Central memory CD8-positive, alpha-beta T cell (primary cell): ENCODE data around the gene PPM1F.
A peak's percentile ranks its signal among the peaks of the same experiment; 100 is the strongest.

Source experiments
- ATAC-seq: fragments of 150-1000 bp; cut with Tn5 transposase; replicated peaks from 2 replicates; pipeline ENCODE4 v1.10.0; 2022; ENCODE audit warnings: mild to moderate bottlenecking, moderate FRiP score, moderate number of reproducible peaks; ENCODE audit not compliant: poor library complexity, severe bottlenecking; ENCODE audit errors: extremely low read depth
- DNase-seq, 2 donors: peaks; one replicate each; pipeline ENCODE4 v3.0.0; 2021; ENCODE audit warnings: low spot score in 2 of 2
- H3K27ac Mint-ChIP-seq: one replicate; pipeline ENCODE4 v1.8.0; 2022; ENCODE audit warnings: low read depth, mild to moderate bottlenecking, moderate library complexity, mixed read lengths
- H3K27me3 Mint-ChIP-seq: one replicate; pipeline ENCODE4 v1.8.0; 2022; ENCODE audit warnings: mixed read lengths
- H3K36me3 Mint-ChIP-seq: one replicate; pipeline ENCODE4 v1.8.0; 2022; ENCODE audit warnings: mild to moderate bottlenecking, moderate library complexity, mixed read lengths; ENCODE audit not compliant: insufficient read depth
- H3K4me1 Mint-ChIP-seq: one replicate; pipeline ENCODE4 v1.8.0; 2022; ENCODE audit warnings: mixed read lengths
- H3K4me3 Mint-ChIP-seq: one replicate; pipeline ENCODE4 v1.8.0; 2022; ENCODE audit warnings: mild to moderate bottlenecking, moderate library complexity, mixed read lengths
- H3K9me3 Mint-ChIP-seq: one replicate; pipeline ENCODE4 v1.8.0; 2022; ENCODE audit warnings: mixed read lengths

Gene PPM1F

DNA sequence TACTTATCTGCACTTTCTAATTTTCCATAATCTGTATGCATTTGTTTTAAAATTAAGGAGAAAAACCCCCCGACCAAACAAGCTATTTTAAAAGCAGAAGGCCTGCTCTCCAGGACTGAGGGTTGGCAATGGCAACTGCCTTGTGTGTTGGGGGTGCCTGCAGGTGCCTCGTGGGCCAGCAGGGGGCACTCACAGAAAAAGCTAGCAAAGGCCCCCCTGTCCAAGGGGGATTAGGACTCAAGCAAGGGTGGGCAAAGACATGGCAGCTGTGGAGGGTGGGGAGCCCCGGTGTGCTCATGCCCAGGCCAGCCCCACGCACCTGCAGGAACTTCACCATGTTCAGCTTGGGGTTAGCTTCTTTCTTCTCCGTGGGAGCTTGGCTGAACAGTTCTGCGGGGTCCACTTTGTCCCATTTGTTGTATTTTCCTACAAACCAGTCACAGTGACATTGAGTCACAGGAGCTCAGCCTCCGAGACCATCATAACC, 19.7 kb upstream of the PPM1F start:
- peaks cover 2% of the 10 kb centered on the region for H3K4me1 Mint-ChIP-seq
- no peaks in the 10 kb centered on the region for H3K27me3 Mint-ChIP-seq
- DNase-seq (peak; percentile 30 to 36), ATAC-seq (no peak)
- H3K9me3 Mint-ChIP-seq = no peaks in the 10 kb centered on the region
- H3K36me3 Mint-ChIP-seq = peaks cover 21% of the 10 kb centered on the region
- H3K27ac Mint-ChIP-seq = no peak overlapping the region
- no peak overlapping the region for H3K4me3 Mint-ChIP-seq

DNA sequence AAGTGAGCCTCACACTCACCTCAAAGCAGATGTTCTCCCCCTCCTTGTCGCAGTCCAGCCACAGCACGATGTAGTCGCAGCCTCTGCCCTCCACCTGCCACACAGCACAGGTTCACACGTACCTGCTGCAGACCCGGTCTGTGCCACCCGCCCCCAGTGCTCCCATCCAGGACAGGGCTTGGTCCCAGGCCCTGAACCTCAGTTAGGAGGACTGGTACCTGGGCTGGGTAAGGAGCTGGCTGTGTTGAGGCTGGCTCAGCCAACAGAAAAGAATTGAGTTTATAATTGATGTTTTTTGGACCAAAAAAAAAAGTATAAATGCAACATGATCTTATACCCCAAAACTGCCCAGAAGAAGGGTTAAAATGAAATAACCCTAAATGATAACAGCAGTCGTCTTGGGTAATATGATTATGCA, 19.2 kb upstream of the PPM1F start:
- ATAC-seq (no peak), DNase-seq (no peak)
- no peaks in the 10 kb centered on the region for H3K27me3 Mint-ChIP-seq
- H3K36me3 Mint-ChIP-seq = peaks cover 24% of the 10 kb centered on the region
- H3K4me1 Mint-ChIP-seq = no peaks in the 10 kb centered on the region
- no peak overlapping the region for H3K4me3 Mint-ChIP-seq
- H3K9me3 Mint-ChIP-seq = no peaks in the 10 kb centered on the region
- H3K27ac Mint-ChIP-seq = no peak overlapping the region

DNA sequence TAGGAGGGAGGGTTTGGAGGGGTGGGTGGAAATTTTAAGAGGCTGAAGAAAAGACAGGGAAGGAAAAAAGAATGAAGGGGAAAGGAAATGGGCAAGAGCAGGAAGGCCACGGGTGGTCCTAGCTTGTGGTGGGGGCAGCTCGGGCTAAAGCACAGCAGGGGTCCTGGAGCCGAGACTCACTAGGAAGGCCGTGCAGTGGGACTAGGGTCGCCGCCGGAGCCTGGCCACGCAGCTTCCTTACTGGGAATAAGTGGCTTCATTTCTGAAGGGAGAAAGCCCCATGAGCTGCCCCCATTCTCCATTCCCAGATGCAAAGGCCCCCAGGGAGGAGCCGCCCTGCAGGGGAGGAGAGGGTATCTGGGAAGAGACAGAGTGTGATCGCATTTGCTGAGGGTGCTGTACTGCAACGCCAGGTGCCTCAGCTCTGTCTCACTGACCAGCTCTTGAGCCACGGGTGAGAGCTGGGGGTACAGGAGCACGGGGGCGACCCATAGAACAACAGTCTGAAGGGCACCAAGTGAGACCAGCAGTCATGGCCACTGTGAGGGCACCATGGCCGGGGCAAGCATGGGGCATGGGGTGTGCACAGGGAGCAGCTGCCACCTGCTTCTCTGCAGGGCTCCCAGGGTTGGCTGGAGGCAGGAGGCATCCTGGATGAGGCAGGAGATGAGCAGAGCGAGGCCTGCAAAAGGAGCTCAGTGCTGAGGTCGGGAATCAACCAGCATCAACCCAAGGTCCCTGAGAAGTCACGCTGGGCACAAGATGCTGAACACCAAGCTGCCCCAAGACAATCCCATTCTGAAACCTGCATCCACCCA, 18.4 kb upstream of the PPM1F start:
- Mint-ChIP-seq H3K36me3 (peaks cover 25% of the 10 kb centered on the region), H3K9me3 (no peaks in the 10 kb centered on the region), H3K4me1 (no peaks in the 10 kb centered on the region), H3K4me3 (no peak overlapping the region), H3K27ac (no peak overlapping the region), H3K27me3 (no peaks in the 10 kb centered on the region)
- ATAC-seq (no peak), DNase-seq (no peak)

DNA sequence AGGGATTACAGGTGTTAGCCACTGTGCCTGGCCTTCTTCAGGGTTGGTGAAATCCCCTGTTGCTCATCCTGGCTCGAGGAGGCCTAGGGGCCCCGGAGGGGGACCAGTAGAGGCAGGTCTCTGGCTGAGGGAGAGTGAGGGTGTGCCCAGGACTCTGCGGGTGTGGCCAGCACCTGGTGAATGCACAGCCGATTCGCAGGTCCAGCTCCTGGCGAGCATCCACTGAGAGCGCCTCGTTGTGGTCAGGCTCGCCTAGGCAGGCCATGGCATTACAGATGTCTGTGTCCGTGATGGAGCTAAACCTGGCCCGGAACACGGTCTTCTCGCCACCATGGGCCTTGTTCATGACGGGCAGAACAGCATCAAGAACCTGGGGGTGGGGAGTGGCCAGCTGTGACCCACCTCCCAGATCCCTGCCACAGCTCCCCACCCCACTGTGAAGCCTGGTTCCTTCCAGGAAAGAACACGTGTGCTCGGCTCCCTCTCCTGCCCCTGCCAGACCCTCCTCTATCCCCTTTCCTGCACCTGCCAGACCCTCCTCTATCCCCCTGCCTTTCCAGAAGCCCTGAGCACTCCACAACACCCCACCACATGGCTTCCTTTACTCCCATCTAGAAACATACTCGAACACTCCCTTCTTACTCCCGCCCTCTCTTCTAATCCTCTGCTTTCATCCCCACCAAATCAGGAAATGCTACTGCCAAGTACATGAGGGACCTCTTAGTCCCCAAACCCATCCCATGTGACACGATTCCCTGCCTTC, 17.6 kb upstream of the PPM1F start:
- Mint-ChIP-seq H3K27me3 (no peaks in the 10 kb centered on the region), H3K9me3 (no peaks in the 10 kb centered on the region), H3K4me3 (no peak overlapping the region), H3K4me1 (no peaks in the 10 kb centered on the region), H3K36me3 (peaks cover 27% of the 10 kb centered on the region), H3K27ac (no peak overlapping the region)
- ATAC-seq (no peak), DNase-seq (no peak)

DNA sequence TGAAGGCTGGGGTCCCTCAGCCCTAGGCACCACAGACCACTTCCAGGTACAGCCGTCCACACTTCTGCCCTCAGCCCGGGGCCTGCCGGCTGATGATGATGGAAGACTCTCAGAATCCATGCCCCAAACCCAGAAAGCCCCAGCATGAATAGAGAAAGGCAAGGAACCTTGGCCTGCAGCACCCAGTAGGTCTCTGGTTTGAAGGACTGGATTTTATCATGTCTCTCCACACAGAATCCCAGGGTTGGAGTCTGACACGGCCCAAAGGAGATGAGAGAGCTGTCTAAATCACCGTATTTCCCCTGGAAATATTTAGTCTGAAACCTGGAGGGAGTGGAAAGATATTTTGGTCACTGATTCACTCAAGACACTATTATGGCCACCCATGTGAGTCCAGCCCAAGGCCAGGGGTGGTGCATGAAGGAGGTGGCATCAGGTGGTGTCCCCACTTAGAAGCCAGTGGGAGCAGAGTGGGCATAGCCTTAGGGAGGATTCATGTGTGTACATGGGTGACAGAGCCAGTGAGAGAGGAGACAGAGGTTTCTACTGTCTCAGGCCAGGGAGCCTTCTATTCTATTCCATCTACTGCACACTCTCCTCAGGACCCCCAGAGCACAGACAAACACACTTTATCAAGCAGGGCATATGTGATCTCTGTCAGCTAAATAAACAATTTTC, 15.9 kb upstream of the PPM1F start:
- ATAC-seq = no peak
- DNase-seq = no peak
- Mint-ChIP-seq H3K27me3 (no peaks in the 10 kb centered on the region), H3K9me3 (no peaks in the 10 kb centered on the region), H3K27ac (no peak overlapping the region), H3K4me1 (no peaks in the 10 kb centered on the region), H3K4me3 (no peak overlapping the region), H3K36me3 (peaks cover 24% of the 10 kb centered on the region)

DNA sequence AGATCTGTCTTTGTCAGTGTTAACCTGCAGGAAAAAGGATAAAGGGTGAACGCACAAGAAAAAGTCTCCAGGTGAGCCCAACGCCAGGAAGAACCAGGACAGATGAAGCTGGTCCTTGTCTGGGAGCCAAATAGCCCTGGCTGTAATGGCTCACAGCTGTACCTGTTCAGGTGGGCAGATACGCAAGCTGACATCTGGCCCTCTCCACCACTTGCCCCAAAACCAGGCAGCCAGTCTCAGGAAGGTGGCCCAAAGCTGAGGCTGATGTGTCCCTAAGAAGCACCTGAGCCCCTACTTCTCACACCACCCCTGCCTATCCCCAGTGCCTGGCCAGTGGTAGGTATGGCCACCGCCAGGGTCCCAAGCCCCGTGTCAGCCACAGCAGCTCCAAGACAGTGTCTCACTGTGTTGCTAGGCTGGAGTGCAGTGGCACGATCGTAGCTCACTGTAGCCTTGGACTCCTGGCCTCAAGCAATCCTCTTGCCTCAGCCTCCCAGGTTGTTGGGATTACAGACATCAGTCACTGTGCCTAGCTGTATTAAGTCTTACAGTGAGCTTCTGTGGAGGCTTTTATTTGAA, 15.1 kb upstream of the PPM1F start:
- Mint-ChIP-seq H3K27me3 (no peaks in the 10 kb centered on the region), H3K27ac (no peak overlapping the region), H3K36me3 (peaks cover 25% of the 10 kb centered on the region), H3K4me1 (no peaks in the 10 kb centered on the region), H3K4me3 (no peak overlapping the region), H3K9me3 (no peaks in the 10 kb centered on the region)
- DNase-seq (no peak), ATAC-seq (no peak)

DNA sequence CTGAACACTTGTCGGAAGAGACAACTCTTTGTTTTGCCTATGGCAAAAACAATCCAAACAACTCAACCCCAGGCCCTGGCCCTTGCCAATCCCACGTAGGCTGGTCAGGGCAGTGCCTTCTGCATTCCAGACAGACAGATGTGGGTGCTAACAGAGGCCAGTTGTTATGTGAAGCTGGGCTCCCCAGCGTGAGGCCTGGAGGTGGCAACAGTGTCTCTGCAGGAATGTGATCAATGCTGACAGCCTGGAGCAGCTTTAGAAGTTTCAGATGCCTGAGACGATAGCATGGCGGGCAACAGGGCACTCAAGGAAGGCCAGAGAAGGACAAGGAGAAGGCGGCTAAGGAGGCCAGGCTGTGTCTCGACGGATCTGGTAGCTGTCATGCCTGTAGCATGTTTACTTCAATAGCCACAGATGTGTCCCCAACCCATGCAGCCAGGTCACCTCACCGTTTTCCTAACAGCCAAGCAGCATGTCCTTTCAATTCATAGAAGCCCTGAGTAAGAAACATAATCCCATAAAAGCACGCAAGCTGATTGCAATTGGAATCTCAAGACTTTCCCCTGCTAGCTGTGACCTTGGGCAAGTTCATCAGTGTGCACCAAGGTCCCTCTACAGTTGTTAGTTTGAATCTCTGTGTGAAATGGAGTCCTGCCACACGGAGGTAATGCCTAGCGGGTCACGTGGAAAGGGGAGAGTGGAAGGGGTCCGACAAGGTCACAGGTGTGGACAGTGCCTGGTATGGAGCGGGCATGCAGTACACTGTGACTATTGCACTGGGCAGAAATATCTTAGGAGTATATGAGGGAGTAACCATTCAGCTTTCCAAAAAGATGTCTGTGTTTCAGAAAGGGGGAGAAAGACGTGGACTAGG, 14.2 kb upstream of the PPM1F start:
- Mint-ChIP-seq H3K4me3 (no peak overlapping the region), H3K9me3 (no peaks in the 10 kb centered on the region), H3K27ac (no peak overlapping the region), H3K4me1 (no peaks in the 10 kb centered on the region), H3K36me3 (peaks cover 23% of the 10 kb centered on the region), H3K27me3 (no peaks in the 10 kb centered on the region)
- DNase-seq (no peak), ATAC-seq (no peak)

DNA sequence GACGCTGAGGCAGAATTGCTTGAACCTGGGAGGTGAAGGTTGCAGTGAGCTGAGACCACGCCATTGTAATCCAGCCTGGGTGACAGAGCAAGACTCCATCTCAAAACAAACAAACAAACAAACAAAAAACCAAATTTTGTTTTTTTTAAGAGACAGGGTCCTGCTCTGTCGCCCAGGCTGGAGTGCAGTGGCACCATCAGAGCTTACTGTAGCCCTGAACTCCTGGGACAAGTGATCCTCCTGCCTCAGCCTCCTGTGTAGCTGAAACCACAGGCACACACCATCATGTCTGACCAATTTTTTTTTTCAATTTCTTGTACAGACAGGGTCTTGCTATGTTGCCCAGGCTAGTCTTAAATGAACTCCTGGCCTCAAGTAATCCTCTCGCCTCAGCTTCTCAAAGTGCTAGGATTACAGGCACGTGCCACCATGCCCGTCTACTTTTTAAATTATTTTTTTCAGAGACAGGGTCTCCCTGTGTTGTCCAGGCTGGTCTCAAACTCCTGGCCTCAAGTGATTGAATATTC, 13.2 kb upstream of the PPM1F start:
- Mint-ChIP-seq H3K4me1 (no peaks in the 10 kb centered on the region), H3K27ac (no peak overlapping the region), H3K27me3 (no peaks in the 10 kb centered on the region), H3K9me3 (no peaks in the 10 kb centered on the region), H3K36me3 (peaks cover 21% of the 10 kb centered on the region), H3K4me3 (no peak overlapping the region)
- ATAC-seq = no peak
- DNase-seq = no peak

DNA sequence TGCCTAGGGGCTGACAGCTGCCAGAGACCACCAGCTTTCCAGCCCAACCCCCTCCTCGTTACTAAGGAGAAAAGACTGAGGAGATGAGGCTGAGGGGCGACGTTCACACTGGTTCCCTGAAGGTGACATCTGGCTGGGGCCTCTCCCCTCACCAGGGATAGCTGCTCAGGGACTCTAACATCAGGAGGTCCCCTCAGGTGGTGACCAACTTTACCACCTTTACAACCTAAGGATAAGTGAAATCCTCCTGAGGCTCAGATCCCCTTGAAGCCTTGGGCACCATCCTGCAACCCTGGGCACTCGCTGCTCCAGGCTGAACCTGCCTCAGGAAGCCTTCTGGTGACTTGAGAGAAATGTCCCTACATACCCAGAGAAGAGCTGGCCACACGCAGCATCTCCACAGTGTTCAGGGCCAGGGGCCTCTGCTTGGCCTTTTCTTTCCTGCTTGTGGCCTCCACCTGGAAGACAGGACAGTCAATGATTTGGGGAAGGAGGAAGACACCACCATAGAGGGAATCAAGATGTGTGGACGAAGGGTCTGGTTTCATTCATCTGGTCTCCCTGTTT, 12.4 kb upstream of the PPM1F start:
- Mint-ChIP-seq H3K27me3 (no peaks in the 10 kb centered on the region), H3K4me3 (no peak overlapping the region), H3K27ac (peak overlapping the region; percentile 22), H3K36me3 (peaks cover 21% of the 10 kb centered on the region), H3K9me3 (no peaks in the 10 kb centered on the region), H3K4me1 (no peaks in the 10 kb centered on the region)
- DNase-seq = no peak
- no peak for ATAC-seq

DNA sequence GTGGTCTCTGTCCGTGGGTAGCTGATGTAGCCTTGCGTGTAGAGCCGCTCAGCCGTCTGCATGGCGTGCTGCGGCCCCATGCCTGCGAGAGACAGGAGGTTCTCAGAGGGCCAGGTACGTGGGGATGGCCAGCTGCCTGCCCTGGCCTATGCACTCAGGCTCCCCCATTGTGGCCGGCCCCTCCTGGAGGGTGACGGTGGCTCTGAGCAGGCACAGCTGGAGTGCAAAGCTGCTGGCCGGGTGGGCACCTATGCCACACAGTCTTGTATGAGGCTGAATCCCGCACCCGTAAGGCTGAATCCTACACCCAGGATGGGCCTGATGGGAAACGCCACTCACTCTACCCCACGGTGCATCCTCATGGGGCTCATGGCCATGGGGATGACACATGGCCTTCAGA, 11.6 kb upstream of the PPM1F start:
- H3K36me3 Mint-ChIP-seq = peaks cover 19% of the 10 kb centered on the region
- no peak overlapping the region for H3K27ac Mint-ChIP-seq

DNA sequence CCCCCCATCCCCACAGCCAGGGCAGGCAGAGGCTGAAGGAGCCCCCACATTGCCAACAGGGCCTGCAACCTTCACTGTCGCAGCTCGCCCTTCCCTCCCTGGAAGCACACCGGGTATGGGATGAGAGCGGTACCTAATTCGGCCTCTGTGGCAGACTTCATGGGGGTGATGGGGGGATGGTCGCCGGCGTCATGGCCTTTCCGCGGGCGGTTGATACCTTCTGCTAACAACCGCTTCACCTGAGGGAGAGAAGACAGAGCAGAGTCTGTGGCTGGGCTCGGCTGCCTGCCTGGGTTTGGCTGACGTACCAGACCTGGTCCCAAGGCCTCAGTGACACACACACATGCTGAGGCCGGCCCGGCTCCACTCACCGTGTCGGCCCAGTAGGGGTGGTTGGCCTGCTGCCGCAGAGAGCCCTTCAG, 11.2 kb upstream of the PPM1F start:
- H3K27ac Mint-ChIP-seq = no peak overlapping the region
- peaks cover 17% of the 10 kb centered on the region for H3K36me3 Mint-ChIP-seq
- H3K9me3 Mint-ChIP-seq = no peaks in the 10 kb centered on the region
- no peak for ATAC-seq
- no peaks in the 10 kb centered on the region for H3K27me3 Mint-ChIP-seq
- no peaks in the 10 kb centered on the region for H3K4me1 Mint-ChIP-seq
- DNase-seq = no peak
- H3K4me3 Mint-ChIP-seq = no peak overlapping the region

More for the DNA sequence above, 11.6 kb upstream of the PPM1F start:
- Mint-ChIP-seq H3K4me3 (no peak overlapping the region), H3K9me3 (no peaks in the 10 kb centered on the region), H3K27me3 (no peaks in the 10 kb centered on the region), H3K4me1 (no peaks in the 10 kb centered on the region)
- no peak for ATAC-seq
- DNase-seq = no peak
